HepG2 (cell line): ENCODE measurements around the gene WDR89. TPM values are rescaled to one million over a fixed set of nuclear protein-coding genes. Genes with fewer than 3 reads are reported as not detected.
A peak's percentile ranks its signal among the peaks of the same experiment; 100 is the strongest.

Source experiments
- ATF7-NPFF ChIP-seq: sonication (generic); formaldehyde crosslinking; IDR thresholded peaks from 2 replicates; pipeline ENCODE4 v1.8.1; 2023; ENCODE audit warnings: mild to moderate bottlenecking, low read depth, missing genetic modification reagents, moderate library complexity
- ATRX ChIP-seq: sonication (generic); formaldehyde crosslinking; IDR thresholded peaks from 2 replicates; pipeline ENCODE4 v1.4.0; 2020; ENCODE audit warnings: missing genetic modification reagents, borderline replicate concordance
- GFI1 ChIP-seq: sonication (generic); formaldehyde crosslinking; IDR thresholded peaks from 2 replicates; pipeline ENCODE4 v1.5.0; 2020; ENCODE audit warnings: missing genetic modification reagents, mild to moderate bottlenecking, borderline replicate concordance
- HNF1A ChIP-seq, 2 experiments: sonication (generic) in 1 of 2; formaldehyde crosslinking in 1 of 2; IDR thresholded peaks; 2 replicates each; pipeline versions ENCODE4 v1.4.0 to v1.6.1; 2016 to 2020; ENCODE audit warnings: borderline replicate concordance in 1 of 2, low read depth in 1 of 2, mild to moderate bottlenecking in 1 of 2, missing genetic modification reagents in 1 of 2
- KAT7 ChIP-seq: IDR thresholded peaks from 2 replicates; pipeline ENCODE4 v1.6.1; 2018; ENCODE audit warnings: borderline replicate concordance, missing compliant biosample characterization
- KLF9 ChIP-seq: IDR thresholded peaks from 2 replicates; pipeline ENCODE4 v1.6.1; 2016; ENCODE audit warnings: low read depth
- MTF1 ChIP-seq: sonication (generic); formaldehyde crosslinking; IDR thresholded peaks from 2 replicates; pipeline ENCODE4 v1.5.0; 2020; ENCODE audit warnings: missing genetic modification reagents
- MXD4 ChIP-seq: IDR thresholded peaks from 2 replicates; pipeline ENCODE4 v1.6.1; 2016; ENCODE audit warnings: mild to moderate bottlenecking, missing biosample characterization, missing genetic modification reagents
- NONO ChIP-seq, 2 experiments: fragments of 450-650 bp in 1 of 2; sonication (generic) in 1 of 2; formaldehyde crosslinking in 1 of 2; IDR thresholded peaks in 1 of 2; conservative IDR thresholded peaks in 1 of 2; 2 replicates each; pipeline versions ENCODE4 v1.6.1 to v1.8.0; 2017 to 2022; ENCODE audit warnings: mild to moderate bottlenecking in 1 of 2, missing genetic modification reagents in 1 of 2, moderate library complexity in 1 of 2
- PAXIP1 ChIP-seq: sonication (generic); formaldehyde crosslinking; conservative IDR thresholded peaks from 2 replicates; pipeline ENCODE4 v1.4.0; 2020; ENCODE audit warnings: mild to moderate bottlenecking, missing genetic modification reagents, moderate library complexity
- SUZ12 ChIP-seq: fragments of 150-350 bp; IDR thresholded peaks from 2 replicates; pipeline ENCODE4 v1.6.1; 2014; ENCODE audit warnings: low read depth, low read length
- ZBTB42 ChIP-seq: sonication (generic); formaldehyde crosslinking; IDR thresholded peaks from 2 replicates; pipeline ENCODE4 v1.5.0; 2020; ENCODE audit warnings: mild to moderate bottlenecking, missing genetic modification reagents
- ZFP37 ChIP-seq: sonication (generic); formaldehyde crosslinking; IDR thresholded peaks from 2 replicates; pipeline ENCODE4 v1.4.0; 2020; ENCODE audit warnings: missing genetic modification reagents, borderline replicate concordance
- ZNF207 ChIP-seq: fragments of 450-650 bp; IDR thresholded peaks from 2 replicates; pipeline ENCODE4 v1.6.1; 2016; ENCODE audit warnings: antibody characterized with exemption, borderline replicate concordance
- ZNF446 ChIP-seq: sonication (generic); formaldehyde crosslinking; IDR thresholded peaks from 2 replicates; pipeline ENCODE4 v1.5.0; 2020; ENCODE audit warnings: mild to moderate bottlenecking, missing genetic modification reagents
- ZNF496 ChIP-seq: sonication (generic); formaldehyde crosslinking; IDR thresholded peaks from 2 replicates; pipeline ENCODE4 v1.8.1; 2023; ENCODE audit warnings: mild to moderate bottlenecking, moderate library complexity, missing genetic modification reagents; ENCODE audit not compliant: insufficient replicate concordance
- ZNF660 ChIP-seq: sonication (generic); formaldehyde crosslinking; IDR thresholded peaks from 2 replicates; pipeline ENCODE4 v1.5.1; 2020; ENCODE audit warnings: mild to moderate bottlenecking, low read depth, missing genetic modification reagents, borderline replicate concordance
- ZNF713 ChIP-seq: sonication (generic); formaldehyde crosslinking; IDR thresholded peaks from 2 replicates; pipeline ENCODE4 v1.4.0; 2020; ENCODE audit warnings: mild to moderate bottlenecking, missing genetic modification reagents
- polyA plus RNA-seq, 8 experiments: library from polyadenylated mRNA; depleted of rRNA in 3 of 8; stranded (reverse) in 7 of 8; unstranded in 1 of 8; fragments of >200 nt; fragmentation: Illumina TruSeq in 4 of 8; extraction: Trizol in 4 of 8; gene quantifications; 2 replicates each; pipeline versions ENCODE4 v1.2.1 to v1.2.3, GENCODE V29; 2011 to 2016; ENCODE audit warnings: low read depth in 4 of 8, missing spikeins in 1 of 8, mixed read lengths in 1 of 8; ENCODE audit not compliant: insufficient read depth in 1 of 8
- total RNA-seq, 5 experiments: library from RNA; depleted of rRNA; stranded (reverse); fragments of >200 nt; fragmentation: Illumina TruSeq; extraction: Trizol; gene quantifications; 2 replicates each; pipeline ENCODE4 v1.2.3, GENCODE V29; 2016; ENCODE audit warnings: low read depth in 1 of 5
- TF ChIP-seq, protein P1 (sequence below): IDR thresholded peaks from 2 replicates; pipeline ENCODE4 v1.6.1; 2016; ENCODE audit warnings: control low read depth
- TF ChIP-seq, protein P2 (sequence below): sonication (generic); formaldehyde crosslinking; IDR thresholded peaks from 2 replicates; pipeline ENCODE4 v1.5.0; 2020; ENCODE audit warnings: missing genetic modification reagents, mild to moderate bottlenecking, borderline replicate concordance
- TF ChIP-seq, protein P3 (sequence below): sonication (generic); formaldehyde crosslinking; IDR thresholded peaks from 2 replicates; pipeline ENCODE4 v1.4.0; 2020; ENCODE audit warnings: mild to moderate bottlenecking, missing genetic modification reagents

The WDR89 gene
- total and polyA plus RNA-seq, 2 of the 13 experiments (the other 11 are each of a cell fraction or from before 2014, with no cell fraction given) = 5.2 to 20.1 TPM

DNA sequence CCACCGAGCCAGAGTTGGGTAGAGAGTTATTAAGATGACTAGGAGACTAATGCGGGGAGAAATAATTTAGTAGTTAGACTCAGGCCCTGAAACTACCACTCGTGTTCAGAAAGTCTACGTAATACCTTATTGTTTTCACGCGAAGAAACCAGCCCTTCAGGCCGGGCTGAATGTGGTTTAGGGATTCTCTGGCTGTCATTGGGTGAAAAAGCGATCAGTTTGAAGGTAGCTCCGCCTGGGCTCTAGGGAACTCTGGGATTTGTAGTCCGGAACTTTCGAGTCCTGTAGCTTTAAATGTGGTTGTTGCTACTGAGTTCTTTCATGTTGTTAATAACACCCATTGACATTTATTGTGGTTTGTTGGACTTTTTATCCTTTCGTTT lies 549 bp upstream of the WDR89 start (continued):
- TF ChIP-seq ZNF660 (CRISPR knock-in tag) = no peak
- TF ChIP-seq SUZ12 = peak; percentile 63
- no peak for TF ChIP-seq MXD4 (CRISPR knock-in tag)
- TF ChIP-seq, protein P1, sequence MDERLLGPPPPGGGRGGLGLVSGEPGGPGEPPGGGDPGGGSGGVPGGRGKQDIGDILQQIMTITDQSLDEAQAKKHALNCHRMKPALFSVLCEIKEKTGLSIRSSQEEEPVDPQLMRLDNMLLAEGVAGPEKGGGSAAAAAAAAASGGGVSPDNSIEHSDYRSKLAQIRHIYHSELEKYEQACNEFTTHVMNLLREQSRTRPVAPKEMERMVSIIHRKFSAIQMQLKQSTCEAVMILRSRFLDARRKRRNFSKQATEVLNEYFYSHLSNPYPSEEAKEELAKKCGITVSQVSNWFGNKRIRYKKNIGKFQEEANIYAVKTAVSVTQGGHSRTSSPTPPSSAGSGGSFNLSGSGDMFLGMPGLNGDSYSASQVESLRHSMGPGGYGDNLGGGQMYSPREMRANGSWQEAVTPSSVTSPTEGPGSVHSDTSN (CRISPR knock-in tag) = peak; percentile 86
- no peak for TF ChIP-seq KAT7 (CRISPR knock-in tag)
- no peak for TF ChIP-seq KLF9 (CRISPR knock-in tag)
- no peak for TF ChIP-seq ZNF713
- TF ChIP-seq ZNF496 (CRISPR knock-in tag) = no peak
- TF ChIP-seq, protein P2, sequence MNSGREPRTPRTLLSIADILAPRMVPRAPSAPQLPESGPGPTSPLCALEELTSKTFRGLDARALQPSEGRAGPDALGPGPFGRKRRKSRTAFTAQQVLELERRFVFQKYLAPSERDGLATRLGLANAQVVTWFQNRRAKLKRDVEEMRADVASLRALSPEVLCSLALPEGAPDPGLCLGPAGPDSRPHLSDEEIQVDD (CRISPR knock-in tag) = no peak
- TF ChIP-seq ZBTB42 (CRISPR knock-in tag) = no peak
- no peak for TF ChIP-seq PAXIP1 (CRISPR knock-in tag)
- no peak for TF ChIP-seq ZNF207
- TF ChIP-seq MTF1 (CRISPR knock-in tag) = no peak
- TF ChIP-seq, protein P3, sequence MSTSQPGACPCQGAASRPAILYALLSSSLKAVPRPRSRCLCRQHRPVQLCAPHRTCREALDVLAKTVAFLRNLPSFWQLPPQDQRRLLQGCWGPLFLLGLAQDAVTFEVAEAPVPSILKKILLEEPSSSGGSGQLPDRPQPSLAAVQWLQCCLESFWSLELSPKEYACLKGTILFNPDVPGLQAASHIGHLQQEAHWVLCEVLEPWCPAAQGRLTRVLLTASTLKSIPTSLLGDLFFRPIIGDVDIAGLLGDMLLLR (CRISPR knock-in tag) = no peak
- 0 out of 2 replicates have a peak, but pooled peaks have one; percentile 2 for TF ChIP-seq GFI1 (CRISPR knock-in tag)
- no peak for TF ChIP-seq ATRX (CRISPR knock-in tag)
- no peak for TF ChIP-seq ATF7-NPFF
- no peak for TF ChIP-seq HNF1A (IDR thresholded peaks at IDR 0.05; ENCODE audit: low read depth)
- TF ChIP-seq HNF1A (CRISPR knock-in tag; IDR thresholded peaks at IDR 0.05; ENCODE audit: borderline replicate concordance) = no peak
- TF ChIP-seq ZFP37 = no peak
- no peak for TF ChIP-seq ZNF446 (CRISPR knock-in tag)
- no peak for TF ChIP-seq NONO (IDR thresholded peaks at IDR 0.05)
- no peak for TF ChIP-seq NONO (CRISPR knock-in tag; conservative IDR thresholded peaks at IDR 0.05)
